H1 (cell line): ENCODE measurements around the gene ZNF346. TPM values are rescaled to one million over a fixed set of nuclear protein-coding genes. Genes with fewer than 3 reads are reported as not detected.

Experiments
- NRF1 ChIP-seq: IDR thresholded peaks from 2 replicates; pipeline ENCODE4 v1.6.1; 2011; ENCODE audit warnings: mild to moderate bottlenecking, low read depth, low read length, improper control_type of control experiment
- polyA plus RNA-seq, 7 experiments: library from polyadenylated mRNA; depleted of rRNA in 3 of 7; stranded (reverse) in 5 of 7; unstranded in 2 of 7; fragments of >200 nt in 5 of 7; fragments of 200-250 nt in 2 of 7; gene quantifications; 1 replicate in 5 of 7; 2 replicates in 1 of 7; 4 replicates in 1 of 7; pipeline versions ENCODE4 v1.2.1 to v1.2.3, GENCODE V29; 2011 to 2013; ENCODE audit warnings: missing spikeins in 2 of 7, mixed read lengths in 2 of 7
- total RNA-seq: library from RNA; stranded (reverse); fragmentation: NEBNext Ultra II Directional; extraction: Animal tissue kit (Norgen Biotek cat#: 25700); gene quantifications from 2 replicates; pipeline ENCODE4 v1.2.1, GENCODE V29; 2021

The ZNF346 gene
- total and polyA plus RNA-seq, 2 of the 8 experiments (the other 6 are each of a cell fraction or from before 2014, with no cell fraction given), result 19.9 to 20.8 TPM

DNA sequence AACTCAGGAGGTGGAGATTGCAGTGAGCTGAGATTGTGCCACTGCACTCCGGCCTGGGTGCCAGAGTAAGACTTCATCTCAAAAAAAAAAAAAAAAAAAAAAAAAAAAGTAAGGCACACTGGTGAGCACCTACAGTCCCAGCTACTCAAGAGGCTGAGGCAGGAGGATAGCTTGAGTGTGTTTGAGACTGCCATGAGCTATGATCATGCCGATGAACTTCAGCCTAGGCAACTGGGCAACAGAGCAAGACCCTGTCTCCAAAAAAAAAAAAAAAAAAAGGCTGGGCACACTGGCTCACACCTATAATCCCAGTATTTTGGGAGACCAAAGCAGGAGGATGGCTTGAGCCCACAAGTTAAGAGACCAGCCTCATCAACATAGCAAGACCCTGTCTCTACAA lies 36.2 kb upstream of the ZNF346 start (continued):
- no peak for TF ChIP-seq NRF1
- TF ChIP-seq, all 59 proteins: peak for 0
